Measurements from ENCODE around the gene PCNX1. TPM values are rescaled to one million over a fixed set of nuclear protein-coding genes. Genes with fewer than 3 reads are reported as not detected.

Gene PCNX1
- total RNA-seq, 6 experiments from 2014 or later: 35.1 to 49.6 (median 41.1) TPM

- Mint-ChIP-seq H3K36me3 (ENCODE audit: low read depth) (no peaks in the 10 kb centered on the region), H3K27me3 (ENCODE audit: insufficient read depth) (no peaks in the 10 kb centered on the region), H3K4me3 (peak overlapping the region; percentile 67), H3K9me3 (no peaks in the 10 kb centered on the region), H3K27ac (peak overlapping the region; percentile 83), H3K4me1 (ENCODE audit: low read depth) (peaks cover 72% of the 10 kb centered on the region)
- TF ChIP-seq, protein P1, sequence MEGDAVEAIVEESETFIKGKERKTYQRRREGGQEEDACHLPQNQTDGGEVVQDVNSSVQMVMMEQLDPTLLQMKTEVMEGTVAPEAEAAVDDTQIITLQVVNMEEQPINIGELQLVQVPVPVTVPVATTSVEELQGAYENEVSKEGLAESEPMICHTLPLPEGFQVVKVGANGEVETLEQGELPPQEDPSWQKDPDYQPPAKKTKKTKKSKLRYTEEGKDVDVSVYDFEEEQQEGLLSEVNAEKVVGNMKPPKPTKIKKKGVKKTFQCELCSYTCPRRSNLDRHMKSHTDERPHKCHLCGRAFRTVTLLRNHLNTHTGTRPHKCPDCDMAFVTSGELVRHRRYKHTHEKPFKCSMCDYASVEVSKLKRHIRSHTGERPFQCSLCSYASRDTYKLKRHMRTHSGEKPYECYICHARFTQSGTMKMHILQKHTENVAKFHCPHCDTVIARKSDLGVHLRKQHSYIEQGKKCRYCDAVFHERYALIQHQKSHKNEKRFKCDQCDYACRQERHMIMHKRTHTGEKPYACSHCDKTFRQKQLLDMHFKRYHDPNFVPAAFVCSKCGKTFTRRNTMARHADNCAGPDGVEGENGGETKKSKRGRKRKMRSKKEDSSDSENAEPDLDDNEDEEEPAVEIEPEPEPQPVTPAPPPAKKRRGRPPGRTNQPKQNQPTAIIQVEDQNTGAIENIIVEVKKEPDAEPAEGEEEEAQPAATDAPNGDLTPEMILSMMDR (IDR thresholded peaks at IDR 0.05): no peak
- DNase-seq: peak; percentile 52
These were observed 20.0 kb upstream of the PCNX1 start for GRCh38 chr14:70887207-70887681.

DNA sequence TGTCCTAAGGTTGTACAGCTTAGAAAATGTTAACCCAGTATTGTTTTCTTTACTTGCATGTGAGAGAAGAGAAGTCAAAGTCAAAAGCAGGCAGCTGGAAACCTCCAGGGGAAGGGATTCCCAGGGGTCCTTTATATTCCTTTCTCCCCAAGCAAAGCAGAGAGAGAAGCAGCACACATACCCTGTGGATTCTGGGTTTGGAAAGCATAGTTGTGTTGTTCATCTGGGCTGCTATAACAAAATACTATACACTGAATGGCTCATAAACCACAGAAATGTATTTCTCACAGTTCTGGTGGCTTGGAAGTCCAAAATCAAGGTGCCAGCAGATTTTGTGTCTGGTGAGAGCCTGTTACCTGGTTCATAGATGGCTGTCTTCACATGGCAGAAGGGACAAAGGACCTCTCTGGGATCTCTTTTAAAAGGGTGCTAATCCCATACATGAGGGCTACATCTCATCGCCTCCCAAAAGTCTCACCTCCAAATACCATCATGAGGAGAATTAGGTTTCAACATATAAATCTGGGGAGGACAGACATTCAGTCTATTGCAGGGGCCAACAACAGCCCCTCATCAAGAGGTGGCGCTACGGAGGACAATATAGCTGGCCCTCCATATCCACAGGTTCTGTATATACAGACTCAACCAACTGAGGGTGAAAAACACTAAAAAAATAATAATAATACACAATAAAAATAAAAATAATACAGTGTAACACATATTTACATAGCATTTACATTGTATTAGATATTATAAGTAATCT is 19.3 kb upstream of the PCNX1 start:
- Mint-ChIP-seq H3K36me3 (ENCODE audit: low read depth) (no peaks in the 10 kb centered on the region), H3K27me3 (ENCODE audit: insufficient read depth) (no peaks in the 10 kb centered on the region), H3K4me1 (ENCODE audit: low read depth) (peaks cover 65% of the 10 kb centered on the region), H3K27ac (peak overlapping the region; percentile 83), H3K4me3 (peak overlapping the region; percentile 67), H3K9me3 (no peaks in the 10 kb centered on the region)
- no peak for DNase-seq
- TF ChIP-seq, protein P1 (IDR thresholded peaks at IDR 0.05): peak; percentile 21; the same call in 1 of the 2 replicates

DNA sequence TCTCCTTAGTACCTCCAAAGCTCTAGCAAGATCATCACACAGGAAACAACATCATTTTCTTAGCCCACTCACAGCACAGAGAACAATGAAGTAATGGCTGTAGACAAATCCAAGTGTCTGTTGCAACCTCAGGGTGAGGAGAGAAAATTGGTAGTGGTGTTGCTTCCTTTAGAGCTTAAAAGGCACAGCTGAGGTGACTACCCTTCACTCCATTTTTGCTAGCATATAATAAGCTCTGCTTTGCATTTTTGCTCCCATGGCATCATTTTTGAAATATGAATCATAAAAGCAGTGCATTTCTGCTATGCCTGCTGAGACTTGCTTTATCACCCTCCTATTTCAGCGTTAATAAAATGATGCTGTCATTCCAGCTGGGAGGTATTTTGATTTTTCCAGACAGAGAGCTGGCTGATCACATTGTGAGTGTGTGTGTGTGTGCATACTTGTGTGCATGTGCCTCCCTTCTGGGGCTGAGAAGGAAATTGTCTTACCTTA is 18.5 kb upstream of the PCNX1 start:
- Mint-ChIP-seq H3K4me1 (ENCODE audit: low read depth) (peaks cover 57% of the 10 kb centered on the region), H3K27me3 (ENCODE audit: insufficient read depth) (no peaks in the 10 kb centered on the region), H3K9me3 (no peaks in the 10 kb centered on the region), H3K27ac (peak overlapping the region; percentile 63), H3K36me3 (ENCODE audit: low read depth) (no peaks in the 10 kb centered on the region), H3K4me3 (peak overlapping the region; percentile 23)
- TF ChIP-seq, protein P1 (IDR thresholded peaks at IDR 0.05): no peak; the same call in 1 of the 2 replicates
- peak; percentile 49 for DNase-seq

- no peaks in the 10 kb centered on the region for H3K9me3 Mint-ChIP-seq
- H3K4me1 Mint-ChIP-seq (ENCODE audit: low read depth): peaks cover 55% of the 10 kb centered on the region
- 0 out of 2 replicates have a peak overlapping the region, but pooled peaks have one; percentile 63 for H3K27ac Mint-ChIP-seq
- TF ChIP-seq, protein P1 (IDR thresholded peaks at IDR 0.05): no peak
- H3K4me3 Mint-ChIP-seq: peak overlapping the region; percentile 23; the same call in 1 of the 2 replicates
- H3K36me3 Mint-ChIP-seq (ENCODE audit: low read depth): no peaks in the 10 kb centered on the region
- DNase-seq: no peak
- H3K27me3 Mint-ChIP-seq (ENCODE audit: insufficient read depth): no peaks in the 10 kb centered on the region
These were observed 17.7 kb upstream of the PCNX1 start for GRCh38 chr14:70889555-70889954.

DNA sequence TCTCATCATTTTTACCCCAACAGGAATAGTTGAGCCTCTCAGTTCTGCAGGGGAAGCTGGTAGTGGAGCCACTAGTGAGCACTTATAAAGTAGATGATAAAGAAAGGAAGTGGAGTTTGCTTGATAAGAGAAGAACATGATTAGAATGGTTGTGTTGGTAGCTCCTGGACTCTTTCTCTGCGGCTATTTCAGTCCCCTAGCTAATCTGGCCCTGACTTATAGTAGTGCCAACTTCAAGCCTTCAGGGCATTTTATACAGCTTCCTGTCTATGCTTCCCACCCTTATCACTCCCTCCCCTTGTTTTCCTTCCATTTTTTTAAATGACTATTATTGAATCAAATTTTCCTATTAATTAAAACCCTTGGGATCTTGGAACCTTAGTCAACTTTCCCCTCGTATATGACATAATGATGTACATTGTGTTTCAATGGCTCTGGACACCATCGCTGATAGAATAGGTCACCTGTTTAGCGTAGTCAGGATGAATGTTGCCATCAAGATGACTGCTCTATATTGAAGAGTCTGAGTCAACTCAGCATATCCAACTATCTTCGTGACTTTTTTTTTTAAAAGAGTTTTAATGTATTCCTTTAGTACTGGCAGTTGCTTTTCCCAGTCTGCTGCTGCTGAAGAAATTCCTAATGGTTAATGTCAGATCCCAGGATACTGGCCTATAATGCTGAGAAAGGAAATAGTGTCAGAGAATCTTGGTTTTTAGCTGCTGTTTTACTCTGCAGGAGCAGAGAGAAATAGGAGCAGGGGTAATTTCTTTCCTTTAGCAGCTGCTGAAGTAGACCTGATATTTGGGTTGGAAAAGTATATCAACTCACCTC is 16.2 kb upstream of the PCNX1 start:
- Mint-ChIP-seq H3K27ac (no peak overlapping the region), H3K4me3 (no peak overlapping the region), H3K36me3 (ENCODE audit: low read depth) (no peaks in the 10 kb centered on the region), H3K4me1 (ENCODE audit: low read depth) (peaks cover 58% of the 10 kb centered on the region), H3K9me3 (no peaks in the 10 kb centered on the region), H3K27me3 (ENCODE audit: insufficient read depth) (no peaks in the 10 kb centered on the region)
- TF ChIP-seq, protein P1 (IDR thresholded peaks at IDR 0.05): no peak
- no peak for DNase-seq

Measured in HFFc6 (cell line).